ENCODE measurements around the gene PRKACG.
"Not testable (repeated sequence)": the region's sequence is repeated elsewhere in the genome, so short reads cannot be mapped to it uniquely, and the experiment has no call there.

The PRKACG gene

GRCh38 chr9:69014013-69014412, at the start of gene PRKACG:
Gene PRKACG, minus strand, starts transcription at chr9:69014113. Its CDS starts 21 bp downstream, at chr9:69014092.
- no peak for DNase-seq (ENCODE audit: low read depth, low spot score)

GRCh38 chr9:69062195-69062594, 48.3 kb upstream of the PRKACG start:
- DNase-seq (ENCODE audit: low read depth, low spot score) = no peak

- DNase-seq (ENCODE audit: low read depth, low spot score) = no peak
Observed at GRCh38 chr9:69060766-69061165, 46.9 kb upstream of the PRKACG start.

GRCh38 chr9:69058101-69058500, 44.2 kb upstream of the PRKACG start:
- DNase-seq (ENCODE audit: low read depth, low spot score) = no peak

GRCh38 chr9:69056191-69056815, 42.4 kb upstream of the PRKACG start:
- no peak for DNase-seq (ENCODE audit: low read depth, low spot score)

- no peak for DNase-seq (ENCODE audit: low read depth, low spot score)
Observed at GRCh38 chr9:69054989-69055388, 41.1 kb upstream of the PRKACG start.

- DNase-seq (ENCODE audit: low read depth, low spot score) = not testable (repeated sequence)
Observed at GRCh38 chr9:69050936-69051335, 37.0 kb upstream of the PRKACG start.

- DNase-seq (ENCODE audit: low read depth, low spot score) = no peak
Observed at GRCh38 chr9:69049094-69049493, 35.2 kb upstream of the PRKACG start.

- no peak for DNase-seq (ENCODE audit: low read depth, low spot score)
Observed at GRCh38 chr9:69047371-69047770, 33.5 kb upstream of the PRKACG start.

GRCh38 chr9:69046723-69047122, 32.8 kb upstream of the PRKACG start:
- no peak for DNase-seq (ENCODE audit: low read depth, low spot score)

GRCh38 chr9:69045821-69046220, 31.9 kb upstream of the PRKACG start:
- no peak for DNase-seq (ENCODE audit: low read depth, low spot score)

GRCh38 chr9:69044240-69045219, 30.6 kb upstream of the PRKACG start:
- no peak for DNase-seq (ENCODE audit: low read depth, low spot score)

GRCh38 chr9:69040646-69041045, 26.7 kb upstream of the PRKACG start:
- no peak for DNase-seq (ENCODE audit: low read depth, low spot score)

- no peak for DNase-seq (ENCODE audit: low read depth, low spot score)
Observed at GRCh38 chr9:69036799-69037198, 22.9 kb upstream of the PRKACG start.

GRCh38 chr9:69036309-69036708, 22.4 kb upstream of the PRKACG start:
- no peak for DNase-seq (ENCODE audit: low read depth, low spot score)

GRCh38 chr9:69035438-69036308, 21.8 kb upstream of the PRKACG start, which contains the start of gene FXN:
Gene FXN, plus strand, starts transcription at chr9:69035752. Its CDS starts 31 bp downstream, at chr9:69035783.
- peak; percentile 60 for DNase-seq (ENCODE audit: low read depth, low spot score)

GRCh38 chr9:69034071-69034470, 20.2 kb upstream of the PRKACG start:
- no peak for DNase-seq (ENCODE audit: low read depth, low spot score)

- DNase-seq (ENCODE audit: low read depth, low spot score) = no peak
Observed at GRCh38 chr9:69030851-69031645, 17.1 kb upstream of the PRKACG start.

GRCh38 chr9:69029535-69029934, 15.6 kb upstream of the PRKACG start:
- no peak for DNase-seq (ENCODE audit: low read depth, low spot score)

GRCh38 chr9:69028754-69029153, 14.8 kb upstream of the PRKACG start:
- DNase-seq (ENCODE audit: low read depth, low spot score) = no peak

Data from activated naive CD8-positive, alpha-beta T cell treated with anti-CD3 and anti-CD28 coated beads, Interleukin-2, amount 50 U/mL, for 16 hours (primary cell).